Neural cell (in vitro differentiated cells): ENCODE measurements around the gene CASR. TPM values are rescaled to one million over a fixed set of nuclear protein-coding genes. Genes with fewer than 3 reads are reported as not detected.

Experiments used
- H2AFZ ChIP-seq: fragments of 200-600, 300-800 bp; sonication (generic), shearing (Covaris generic); 2 replicates; pipeline ENCODE4 v1.6.0; 2014; ENCODE audit warnings: low read depth, mild to moderate bottlenecking, antibody characterized with exemption, low read length, moderate library complexity
- H3F3A ChIP-seq: fragments of 200-600 bp; shearing (Covaris generic); 2 replicates; pipeline ENCODE4 v1.6.1; 2016; ENCODE audit warnings: mild to moderate bottlenecking, moderate library complexity, mixed read lengths, antibody characterized with exemption, low read length; ENCODE audit not compliant: insufficient read depth, poor library complexity, severe bottlenecking
- H3K27ac ChIP-seq: fragments of 200-600, 300-800 bp; sonication (generic), shearing (Covaris generic); 2 replicates; pipeline ENCODE4 v1.5.1; 2014; ENCODE audit warnings: mild to moderate bottlenecking, low read length, moderate library complexity
- H3K27me3 ChIP-seq: fragments of 300-800, 200-600 bp; sonication (generic), shearing (Covaris generic); 2 replicates; pipeline ENCODE4 v1.6.0; 2014; ENCODE audit warnings: mild to moderate bottlenecking, low read depth, low read length, moderate library complexity; ENCODE audit not compliant: insufficient read depth
- H3K36me3 ChIP-seq: fragments of 300-800, 200-600 bp; sonication (generic), shearing (Covaris generic); 2 replicates; pipeline ENCODE4 v1.5.1; 2014; ENCODE audit warnings: mild to moderate bottlenecking, antibody characterized with exemption, low read length, moderate library complexity; ENCODE audit not compliant: insufficient read depth
- H3K4me2 ChIP-seq: fragments of 300-800, 200-600 bp; sonication (generic), shearing (Covaris generic); 2 replicates; pipeline ENCODE4 v1.6.0; 2014; ENCODE audit warnings: mild to moderate bottlenecking, low read length
- H3K4me3 ChIP-seq: fragments of 300-800, 200-600 bp; sonication (generic), shearing (Covaris generic); 2 replicates; pipeline ENCODE4 v1.5.1; 2014; ENCODE audit warnings: mild to moderate bottlenecking, low read length, moderate library complexity
- H3K79me2 ChIP-seq: fragments of 200-600 bp; shearing (Covaris generic); replicated peaks from 2 replicates; pipeline ENCODE4 v1.6.0; 2014; ENCODE audit warnings: mild to moderate bottlenecking, low read length, moderate library complexity; ENCODE audit not compliant: insufficient read depth
- H3K9ac ChIP-seq: fragments of 300-800, 200-600 bp; sonication (generic), shearing (Covaris generic); 2 replicates; pipeline ENCODE4 v1.6.1; 2016; ENCODE audit warnings: mild to moderate bottlenecking, low read length, mixed read lengths
- H3K9me2 ChIP-seq: fragments of 200-600 bp; shearing (Covaris generic); 2 replicates; pipeline ENCODE4 v1.6.1; 2016; ENCODE audit warnings: mild to moderate bottlenecking, low read length, mixed read lengths; ENCODE audit not compliant: insufficient read depth
- H3K9me3 ChIP-seq: fragments of 200-600, 300-800 bp; sonication (generic), shearing (Covaris generic); 2 replicates; pipeline ENCODE4 v1.6.1; 2016; ENCODE audit warnings: mild to moderate bottlenecking, mixed run types, low read length, moderate library complexity, mixed read lengths
- H4K20me1 ChIP-seq: fragments of 200-600 bp; shearing (Covaris generic); 2 replicates; pipeline ENCODE4 v1.6.1; 2016; ENCODE audit warnings: mild to moderate bottlenecking, mixed run types; ENCODE audit not compliant: insufficient read depth
- CTCF ChIP-seq: fragments of 450-650 bp; IDR thresholded peaks from 2 replicates; pipeline ENCODE4 v1.5.1; 2014; ENCODE audit warnings: antibody characterized with exemption, mild to moderate bottlenecking, moderate library complexity; ENCODE audit not compliant: poor library complexity, severe bottlenecking
- EP300 ChIP-seq: fragments of 450-650 bp; conservative IDR thresholded peaks from 2 replicates; pipeline ENCODE4 v1.6.1; 2014; ENCODE audit warnings: antibody characterized with exemption, mild to moderate bottlenecking, moderate library complexity; ENCODE audit not compliant: poor library complexity, severe bottlenecking
- EZH2 ChIP-seq: fragments of 200-600, 300-800 bp; shearing (Covaris generic), sonication (generic); IDR thresholded peaks from 2 replicates; pipeline ENCODE4 v1.6.1; 2014; ENCODE audit warnings: antibody characterized with exemption, low read length, borderline replicate concordance, mild to moderate bottlenecking; ENCODE audit not compliant: insufficient read depth, poor library complexity, severe bottlenecking
- MXI1 ChIP-seq: fragments of 450-650 bp; conservative IDR thresholded peaks from 2 replicates; pipeline ENCODE4 v1.6.1; 2014; ENCODE audit warnings: antibody characterized with exemption, mild to moderate bottlenecking; ENCODE audit not compliant: poor library complexity, severe bottlenecking
- POLR2AphosphoS5 ChIP-seq: IDR thresholded peaks from 2 replicates; pipeline ENCODE4 v1.6.1; 2012
- RAD21 ChIP-seq: fragments of 450-650 bp; conservative IDR thresholded peaks from 2 replicates; pipeline ENCODE4 v1.6.1; 2014; ENCODE audit warnings: antibody characterized with exemption, mild to moderate bottlenecking, moderate library complexity
- SMC3 ChIP-seq: fragments of 450-650 bp; conservative IDR thresholded peaks from 2 replicates; pipeline ENCODE4 v1.6.1; 2014; ENCODE audit warnings: antibody characterized with exemption, mild to moderate bottlenecking, moderate library complexity; ENCODE audit not compliant: poor library complexity
- TAF1 ChIP-seq: IDR thresholded peaks from 2 replicates; pipeline ENCODE4 v1.6.1; 2012; ENCODE audit warnings: low read depth
- polyA plus RNA-seq: library from polyadenylated mRNA; depleted of rRNA; stranded (reverse); fragments of >200 nt; gene quantifications from 2 replicates; pipeline ENCODE4 v1.2.3, GENCODE V29; 2014
- TF ChIP-seq, protein P1 (sequence below): IDR thresholded peaks from 2 replicates; pipeline ENCODE4 v1.6.1; 2012; ENCODE audit warnings: borderline replicate concordance

CASR gene
- polyA plus RNA-seq, 1 donor from 2014 or later = not detected

DNA sequence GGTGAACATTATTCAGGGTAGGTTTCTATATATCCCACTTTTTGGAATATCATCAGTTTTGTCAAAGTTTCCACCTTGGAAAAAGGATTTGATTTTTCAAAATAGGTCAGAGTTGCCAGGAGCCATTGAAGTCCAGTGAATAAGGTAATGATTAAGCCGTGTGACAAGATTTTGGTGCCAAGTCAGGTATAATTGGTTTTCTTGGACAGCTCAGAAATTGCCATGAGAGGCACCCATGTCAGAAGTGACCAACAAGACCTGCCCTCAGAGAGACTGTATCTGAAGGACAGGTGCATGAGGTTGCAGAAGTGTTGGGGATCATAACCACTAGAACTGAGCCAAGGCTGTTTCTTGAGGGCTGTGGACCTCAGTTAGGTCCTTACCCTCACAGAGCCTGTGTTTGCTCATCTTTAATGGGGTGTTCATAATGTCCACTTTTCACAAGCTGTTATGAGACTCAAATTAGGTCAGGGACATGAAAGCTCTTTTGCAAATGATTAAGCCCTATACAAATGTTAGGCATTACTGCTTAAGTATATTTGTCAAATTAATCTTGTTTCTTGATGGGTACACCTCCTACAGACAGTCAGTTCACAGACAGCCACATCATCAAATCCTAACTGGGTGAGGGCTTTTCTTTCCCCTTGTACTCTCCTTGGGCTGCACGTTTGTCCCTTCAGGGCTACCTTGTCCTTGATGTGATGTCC is 32.3 kb downstream of the CASR start:
- H3K27ac ChIP-seq = no peak overlapping the region
- no peaks in the 10 kb centered on the region for H3K36me3 ChIP-seq
- H3K9me2 ChIP-seq = no peaks in the 10 kb centered on the region
- H3K9ac ChIP-seq = no peak overlapping the region
- no peaks in the 10 kb centered on the region for H3F3A ChIP-seq
- H3K4me2 ChIP-seq = no peak overlapping the region
- no peaks in the 10 kb centered on the region for H3K9me3 ChIP-seq
- no peaks in the 10 kb centered on the region for H3K79me2 ChIP-seq
- no peaks in the 10 kb centered on the region for H4K20me1 ChIP-seq
- no peak overlapping the region for H2AFZ ChIP-seq
- H3K27me3 ChIP-seq = no peaks in the 10 kb centered on the region
- no peak for TF ChIP-seq POLR2AphosphoS5
- no peak for TF ChIP-seq EP300
- TF ChIP-seq, protein P1, sequence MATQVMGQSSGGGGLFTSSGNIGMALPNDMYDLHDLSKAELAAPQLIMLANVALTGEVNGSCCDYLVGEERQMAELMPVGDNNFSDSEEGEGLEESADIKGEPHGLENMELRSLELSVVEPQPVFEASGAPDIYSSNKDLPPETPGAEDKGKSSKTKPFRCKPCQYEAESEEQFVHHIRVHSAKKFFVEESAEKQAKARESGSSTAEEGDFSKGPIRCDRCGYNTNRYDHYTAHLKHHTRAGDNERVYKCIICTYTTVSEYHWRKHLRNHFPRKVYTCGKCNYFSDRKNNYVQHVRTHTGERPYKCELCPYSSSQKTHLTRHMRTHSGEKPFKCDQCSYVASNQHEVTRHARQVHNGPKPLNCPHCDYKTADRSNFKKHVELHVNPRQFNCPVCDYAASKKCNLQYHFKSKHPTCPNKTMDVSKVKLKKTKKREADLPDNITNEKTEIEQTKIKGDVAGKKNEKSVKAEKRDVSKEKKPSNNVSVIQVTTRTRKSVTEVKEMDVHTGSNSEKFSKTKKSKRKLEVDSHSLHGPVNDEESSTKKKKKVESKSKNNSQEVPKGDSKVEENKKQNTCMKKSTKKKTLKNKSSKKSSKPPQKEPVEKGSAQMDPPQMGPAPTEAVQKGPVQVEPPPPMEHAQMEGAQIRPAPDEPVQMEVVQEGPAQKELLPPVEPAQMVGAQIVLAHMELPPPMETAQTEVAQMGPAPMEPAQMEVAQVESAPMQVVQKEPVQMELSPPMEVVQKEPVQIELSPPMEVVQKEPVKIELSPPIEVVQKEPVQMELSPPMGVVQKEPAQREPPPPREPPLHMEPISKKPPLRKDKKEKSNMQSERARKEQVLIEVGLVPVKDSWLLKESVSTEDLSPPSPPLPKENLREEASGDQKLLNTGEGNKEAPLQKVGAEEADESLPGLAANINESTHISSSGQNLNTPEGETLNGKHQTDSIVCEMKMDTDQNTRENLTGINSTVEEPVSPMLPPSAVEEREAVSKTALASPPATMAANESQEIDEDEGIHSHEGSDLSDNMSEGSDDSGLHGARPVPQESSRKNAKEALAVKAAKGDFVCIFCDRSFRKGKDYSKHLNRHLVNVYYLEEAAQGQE = no peak
- no peak for TF ChIP-seq TAF1
- no peak for TF ChIP-seq SMC3
- TF ChIP-seq RAD21 = no peak
- TF ChIP-seq EZH2 = no peak
- TF ChIP-seq CTCF = no peak
- TF ChIP-seq MXI1 = no peak
- H3K4me3 ChIP-seq = no peak overlapping the region

GRCh38 chr3:122217901-122218300 is 34.4 kb downstream of the CASR start:
- Histone ChIP-seq H3K9me3 (no peaks in the 10 kb centered on the region), H3K9ac (no peak overlapping the region), H3K27ac (no peak overlapping the region), H3K4me3 (no peak overlapping the region), H3K79me2 (no peaks in the 10 kb centered on the region), H3K27me3 (no peaks in the 10 kb centered on the region), H3K9me2 (no peaks in the 10 kb centered on the region), H2AFZ (no peak overlapping the region), H3K36me3 (no peaks in the 10 kb centered on the region), H3K4me2 (no peak overlapping the region), H4K20me1 (no peaks in the 10 kb centered on the region), H3F3A (no peaks in the 10 kb centered on the region)
- TF ChIP-seq MXI1 (no peak), POLR2AphosphoS5 (no peak), EZH2 (no peak), CTCF (no peak), RAD21 (no peak), SMC3 (no peak), EP300 (no peak), TAF1 (no peak)
- TF ChIP-seq, protein P1 = no peak
